GM08714 (cell line): ENCODE measurements around the gene VRTN.
"Not testable (repeated sequence)": the region's sequence is repeated elsewhere in the genome, so short reads cannot be mapped to it uniquely, and the experiment has no call there.

Experiments
- H3K4me3 ChIP-seq: fragments of 200-500 bp; sonication (Bioruptor generic); 2 replicates; pipeline ENCODE4 v1.5.1; 2014; ENCODE audit warnings: mild to moderate bottlenecking, low read length, inconsistent platforms
- ZNF274 ChIP-seq: IDR thresholded peaks from 2 replicates; pipeline ENCODE4 v1.6.1; 2012; ENCODE audit warnings: mild to moderate bottlenecking, low read depth, low read length

VRTN gene

GRCh38 chr14:74364271-74364880, 16.1 kb downstream of the VRTN start:
- no peak overlapping the region for H3K4me3 ChIP-seq
- no peak for TF ChIP-seq ZNF274

GRCh38 chr14:74368026-74368425, 19.8 kb downstream of the VRTN start:
- H3K4me3 ChIP-seq = no peak overlapping the region
- TF ChIP-seq ZNF274 = no peak

- H3K4me3 ChIP-seq = no peak overlapping the region
- no peak for TF ChIP-seq ZNF274
Measured at GRCh38 chr14:74368441-74368840, 20.2 kb downstream of the VRTN start.

DNA sequence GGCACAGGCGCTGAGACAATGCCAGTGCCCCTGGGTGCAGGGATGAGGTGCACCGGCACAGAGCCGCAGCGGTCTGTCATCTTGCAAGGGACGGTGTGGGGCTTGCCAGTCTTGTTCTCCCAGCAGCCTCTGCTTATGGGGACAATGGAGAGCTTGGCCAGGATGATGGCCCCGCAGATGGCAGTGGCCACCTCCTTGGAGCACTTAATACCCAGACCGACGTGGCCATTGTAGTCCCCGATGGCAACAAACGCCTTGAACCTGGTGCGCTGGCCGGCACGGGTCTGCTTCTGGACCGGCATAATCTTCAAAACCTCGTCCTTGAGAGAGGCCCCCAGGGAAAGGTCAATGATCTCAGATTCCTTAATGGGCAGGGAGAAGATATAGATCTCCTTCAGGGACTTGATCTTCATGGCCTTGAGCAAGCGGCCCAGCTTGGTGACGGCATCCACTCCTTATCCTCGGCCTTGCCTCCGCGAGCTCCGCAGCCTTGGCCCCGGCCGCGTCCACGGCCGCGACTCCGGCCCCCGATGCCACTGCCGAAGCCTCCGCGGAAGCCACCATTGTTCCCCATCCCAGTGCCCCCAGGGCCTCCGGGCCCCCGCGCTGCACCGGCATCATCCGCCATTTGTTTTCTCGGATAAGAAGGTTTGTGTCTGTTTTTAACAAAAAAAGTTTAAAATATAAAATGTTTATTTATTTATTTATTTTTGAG, 29.9 kb downstream of the VRTN start:
- TF ChIP-seq ZNF274 = no peak
- H3K4me3 ChIP-seq = no peak overlapping the region

- no peak for TF ChIP-seq ZNF274
- no peak overlapping the region for H3K4me3 ChIP-seq
Measured at GRCh38 chr14:74380172-74380571, 31.9 kb downstream of the VRTN start.

DNA sequence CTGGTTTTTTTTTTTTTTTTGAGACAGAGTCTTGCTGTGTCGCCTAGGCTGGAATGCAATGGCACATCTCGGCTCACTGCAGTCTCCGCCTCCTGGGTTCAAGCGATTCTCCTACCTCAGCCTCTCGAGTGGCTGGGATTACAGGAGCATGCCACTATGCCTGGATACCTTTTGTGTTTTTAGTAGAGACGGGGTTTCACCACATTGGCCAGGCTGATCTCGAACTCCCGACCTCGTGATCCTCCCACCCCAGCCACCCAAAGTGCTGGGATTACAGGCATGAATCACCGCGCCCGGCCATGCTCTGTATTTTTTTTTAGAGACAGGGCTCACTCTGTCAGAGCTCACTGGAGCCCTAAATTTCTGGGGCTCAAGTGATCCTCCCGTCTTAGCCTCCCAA, 32.6 kb downstream of the VRTN start:
- H3K4me3 ChIP-seq = no peak overlapping the region
- TF ChIP-seq ZNF274 = no peak

GRCh38 chr14:74381571-74381970, 33.3 kb downstream of the VRTN start:
- H3K4me3 ChIP-seq = not testable (repeated sequence)

DNA sequence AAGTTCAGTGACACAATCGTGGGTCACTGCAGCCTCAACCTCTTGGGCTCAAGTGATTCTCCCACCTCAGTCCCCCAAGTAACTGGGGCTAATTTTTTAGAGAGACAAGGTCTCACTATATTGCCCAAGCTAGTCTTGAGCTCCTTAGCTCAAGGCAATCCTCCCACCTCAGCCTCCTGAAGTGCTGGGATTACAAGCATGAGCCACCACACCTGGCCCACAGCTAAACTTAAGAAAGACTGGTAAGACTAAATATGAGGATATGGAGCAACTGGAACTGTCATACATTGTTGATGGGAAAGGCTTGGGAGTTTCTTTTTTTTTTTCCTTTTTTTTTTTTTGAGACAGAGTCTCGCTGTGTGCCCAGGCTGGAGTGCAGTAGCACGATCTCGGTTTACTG, 34.0 kb downstream of the VRTN start:
- no peak for TF ChIP-seq ZNF274

DNA sequence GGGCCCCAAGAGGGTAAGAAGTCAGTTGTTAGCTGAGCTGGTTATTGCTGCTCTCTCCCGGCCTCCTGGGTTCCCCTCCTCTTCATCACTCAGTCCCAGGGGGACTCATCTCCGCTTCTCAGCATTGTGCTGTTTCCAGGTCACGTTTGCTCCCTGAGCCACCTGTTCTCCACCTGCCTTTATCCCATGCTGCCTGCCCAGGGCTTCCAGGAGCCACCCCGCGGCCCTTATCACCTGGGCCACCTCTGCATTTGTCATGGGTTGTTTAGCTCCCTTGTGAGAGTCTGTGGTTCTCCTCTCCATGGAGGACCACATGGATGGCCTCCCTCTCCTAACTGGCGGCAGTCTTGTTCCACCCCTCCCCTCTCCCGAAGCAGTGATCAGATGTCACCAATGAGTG, 41.7 kb downstream of the VRTN start:
- H3K4me3 ChIP-seq = no peak overlapping the region
- TF ChIP-seq ZNF274 = no peak

More for the DNA sequence above, 34.0 kb downstream of the VRTN start:
- H3K4me3 ChIP-seq = no peak overlapping the region

- not testable (repeated sequence) for H3K4me3 ChIP-seq
Measured at GRCh38 chr14:74390505-74390904, 42.2 kb downstream of the VRTN start.

GRCh38 chr14:74391479-74391878, 43.2 kb downstream of the VRTN start:
- no peak overlapping the region for H3K4me3 ChIP-seq
- no peak for TF ChIP-seq ZNF274

GRCh38 chr14:74392616-74393570, 44.6 kb downstream of the VRTN start:
- H3K4me3 ChIP-seq = no peak overlapping the region
- no peak for TF ChIP-seq ZNF274

GRCh38 chr14:74394549-74394948, 46.3 kb downstream of the VRTN start:
- TF ChIP-seq ZNF274 = no peak
- H3K4me3 ChIP-seq = no peak overlapping the region

DNA sequence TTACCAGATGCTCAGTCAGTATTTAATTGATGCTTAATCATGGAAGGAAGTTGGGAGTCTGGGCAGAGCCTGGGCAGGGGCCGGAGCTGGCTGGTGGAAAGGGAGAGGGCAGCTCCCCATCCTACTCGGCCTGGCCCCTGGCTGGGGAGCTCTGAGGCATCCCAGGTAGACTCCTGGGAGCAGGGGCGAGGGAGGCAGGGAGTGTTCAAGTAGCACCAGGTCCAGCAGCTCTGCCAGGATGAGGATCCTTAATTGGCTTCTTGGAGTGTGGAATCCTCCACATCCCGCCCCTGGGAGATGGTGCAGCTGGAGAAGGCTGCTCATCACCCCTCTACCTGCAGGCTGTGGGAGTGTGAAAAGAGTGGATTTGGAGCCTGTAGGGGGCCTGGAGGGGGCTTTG, 46.8 kb downstream of the VRTN start:
- no peak overlapping the region for H3K4me3 ChIP-seq
- TF ChIP-seq ZNF274 = no peak
